Globus pallidus (tissue), 1 donor: ENCODE data around the gene HES5.

Experiments used
- DNase-seq: peaks from one replicate; pipeline ENCODE4 v3.0.0-alpha.2; 2015; ENCODE audit warnings: low spot score

The HES5 gene

DNA sequence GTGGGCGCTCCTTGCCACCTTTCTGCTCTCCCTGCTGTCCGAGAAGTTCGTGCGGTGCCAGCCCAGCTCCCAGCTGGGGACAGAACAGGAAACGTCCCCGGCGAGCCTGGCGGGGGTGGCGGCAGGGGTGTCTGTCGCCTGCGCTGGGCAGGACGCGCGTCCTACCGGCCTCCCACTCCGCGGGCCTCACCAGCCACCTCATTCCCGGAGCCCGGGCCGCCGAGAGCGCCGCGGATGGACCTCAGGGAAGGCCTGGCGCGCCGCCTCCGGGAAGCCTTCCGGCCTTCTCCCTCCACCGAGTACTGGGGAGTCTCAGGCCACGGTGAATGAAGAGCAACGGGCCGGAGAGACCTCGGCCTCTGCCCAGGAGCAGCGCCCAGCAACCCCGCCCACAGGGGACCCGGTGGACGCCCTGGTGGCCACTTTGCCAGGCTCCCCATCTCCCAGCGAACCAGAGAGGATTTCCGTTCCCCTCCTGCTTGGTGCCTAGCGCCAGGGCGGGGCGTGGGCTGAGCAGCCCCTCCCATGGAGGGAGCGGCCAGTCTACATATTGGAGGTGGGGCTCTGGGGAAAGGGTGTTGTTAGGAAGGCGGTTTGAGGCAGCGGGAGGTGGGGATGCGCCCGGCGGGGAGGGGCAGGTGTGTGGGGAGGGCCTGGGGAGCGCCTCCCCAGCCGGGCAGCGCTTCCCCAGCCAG, 16.6 kb upstream of the HES5 start:
- no peak for DNase-seq

DNA sequence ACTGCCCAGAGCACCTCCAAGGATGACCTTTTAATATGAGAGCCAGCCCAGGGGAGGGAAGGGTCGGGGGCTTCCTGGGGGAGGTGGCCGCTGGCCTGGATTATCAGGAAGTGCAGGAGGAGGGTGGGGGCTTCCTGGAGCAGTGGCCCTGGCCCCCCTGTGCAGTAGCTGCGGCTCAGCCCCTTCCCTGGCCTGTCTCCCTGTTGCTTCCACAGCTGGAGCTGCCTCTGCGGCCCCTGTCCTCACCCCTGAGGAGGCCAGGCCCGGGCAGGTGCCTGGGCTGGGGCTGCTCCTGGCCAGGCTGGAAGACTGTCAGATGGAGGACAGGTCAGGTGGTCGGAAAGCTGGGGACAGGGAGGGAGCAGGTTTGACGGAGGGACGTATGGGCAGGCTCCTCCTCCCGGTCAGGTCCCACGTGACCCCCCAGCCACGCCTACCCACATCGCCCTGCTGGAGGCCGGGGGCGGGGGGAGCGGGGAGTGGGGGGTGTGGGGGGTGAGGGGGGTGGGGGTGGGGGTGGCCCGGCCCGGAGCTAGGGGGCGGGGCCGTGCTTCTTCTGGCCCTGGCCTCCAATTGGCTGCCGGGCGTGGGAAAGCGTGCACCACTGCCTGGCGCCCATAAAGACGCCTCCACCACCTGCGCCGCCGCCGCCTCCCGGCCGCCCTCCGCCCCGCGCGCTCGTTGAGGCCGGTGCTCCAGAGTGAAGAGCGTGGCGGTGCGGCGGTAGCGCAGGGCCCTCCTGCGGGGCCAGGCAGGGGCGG, 15.9 kb upstream of the HES5 start:
- peak; percentile 71 for DNase-seq

DNA sequence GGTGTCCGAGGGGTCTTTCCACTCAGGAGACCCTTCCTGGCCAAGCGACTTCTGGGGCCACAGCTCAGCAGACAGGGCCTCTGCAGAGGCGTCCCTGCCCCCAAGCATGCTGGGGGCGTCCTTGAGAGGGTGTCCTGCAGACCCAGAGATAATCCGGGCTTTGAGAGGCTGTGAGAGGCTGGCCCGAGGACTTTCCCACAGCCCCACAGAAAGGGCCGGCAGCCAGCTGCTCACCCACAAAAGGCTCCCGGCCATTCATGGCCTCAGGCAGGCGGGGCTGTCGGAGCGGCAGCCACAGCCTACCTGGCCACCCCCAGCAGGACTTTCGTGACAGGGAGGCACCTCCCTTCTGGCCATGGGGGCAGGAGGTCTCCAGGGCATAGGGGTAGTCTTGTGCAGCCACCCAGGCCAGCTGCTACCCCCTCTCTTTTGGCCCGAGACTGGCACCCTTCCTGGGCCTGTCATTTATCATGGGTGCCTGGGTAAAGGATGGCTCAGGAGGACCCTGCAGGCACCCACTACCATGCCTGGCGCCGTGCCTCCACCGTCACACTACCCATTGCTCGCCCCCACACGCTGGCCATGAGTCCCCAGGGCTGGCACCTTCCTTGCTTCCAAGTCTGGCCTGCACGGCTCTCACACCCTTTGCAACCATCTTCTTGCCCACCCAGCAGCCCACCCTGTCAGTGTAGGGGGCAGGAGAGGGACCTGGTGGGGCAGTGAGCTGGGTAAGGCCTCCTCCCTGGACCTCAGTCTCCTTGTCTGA, 15.0 kb upstream of the HES5 start:
- DNase-seq, result no peak

DNA sequence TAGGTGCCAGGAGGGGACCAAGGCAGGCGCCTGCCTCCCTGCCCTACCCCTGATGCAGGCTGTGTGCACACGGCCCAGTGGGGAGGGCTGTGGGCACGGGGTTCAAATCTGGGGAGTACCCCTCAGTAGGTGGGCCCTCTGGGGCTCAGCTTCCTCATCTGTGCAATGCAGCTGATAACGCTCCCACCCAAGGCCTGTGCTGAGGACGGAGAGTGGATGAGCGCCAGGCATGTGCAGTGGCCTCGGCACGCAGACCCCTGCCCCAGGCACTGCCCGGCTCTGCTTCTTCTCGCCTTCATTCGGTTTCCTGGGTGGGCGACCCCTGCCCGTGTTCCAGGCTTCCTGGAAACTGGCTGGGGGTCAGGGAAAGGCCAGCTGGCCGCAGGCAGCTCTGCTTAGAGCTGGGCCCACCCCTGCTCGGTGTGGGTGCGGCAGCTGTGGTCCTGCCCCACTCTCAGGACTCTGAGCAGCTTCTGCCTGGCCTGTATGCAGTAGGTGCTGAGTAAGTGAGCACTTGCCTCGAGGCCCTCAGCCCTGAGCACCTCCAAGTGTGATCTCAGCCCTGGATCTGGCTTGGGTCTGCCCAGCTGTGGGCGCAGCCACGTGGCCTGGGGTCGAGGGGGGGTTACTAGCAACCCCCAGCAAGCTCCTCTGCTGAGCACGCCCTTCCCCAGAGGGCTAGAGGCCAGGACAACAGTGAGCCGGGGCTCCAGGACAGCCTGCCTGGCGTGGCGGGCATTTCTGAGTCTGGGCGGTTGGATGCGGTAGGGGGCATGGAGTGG, 14.2 kb upstream of the HES5 start:
- no peak for DNase-seq

GRCh38 chr1:2543543-2544092, 13.6 kb upstream of the HES5 start:
- DNase-seq, result no peak

DNA sequence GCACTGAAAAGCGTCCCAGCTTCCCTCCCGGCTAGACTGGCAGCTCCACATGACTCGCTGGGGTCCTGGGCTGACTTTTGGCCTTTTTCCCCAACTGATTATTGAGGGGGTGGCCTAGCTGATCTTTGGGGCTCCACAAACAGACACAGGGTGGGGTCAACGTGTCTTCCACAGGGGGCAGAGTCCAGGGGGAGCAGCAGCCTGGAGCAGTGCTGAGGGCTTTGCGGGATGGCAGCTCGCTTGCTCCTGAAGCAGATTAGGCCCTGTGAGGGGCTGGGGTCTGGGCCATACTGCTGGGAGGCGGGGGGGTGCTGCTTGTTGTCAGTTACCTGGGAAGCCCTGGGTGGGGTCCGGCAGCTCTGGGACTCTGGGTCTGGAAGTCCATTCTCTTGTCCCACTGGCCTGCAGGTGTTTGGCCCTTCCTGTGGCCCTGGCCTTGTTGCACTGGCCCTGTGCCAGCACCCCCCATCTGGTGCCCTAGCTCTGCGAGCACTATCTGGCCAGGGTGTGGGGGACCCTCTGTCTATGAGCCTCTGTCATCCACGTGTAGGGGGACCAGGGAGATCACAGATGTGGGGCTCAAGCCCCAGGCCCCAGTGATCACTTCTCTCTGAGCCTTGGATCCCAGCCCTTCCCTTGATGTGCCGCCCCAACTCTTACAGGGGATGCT, 12.3 kb upstream of the HES5 start:
- DNase-seq, result no peak

GRCh38 chr1:2541619-2542245, 11.7 kb upstream of the HES5 start:
- DNase-seq, result no peak

- DNase-seq, result no peak
Observed at GRCh38 chr1:2540816-2541492, 10.9 kb upstream of the HES5 start.

DNA sequence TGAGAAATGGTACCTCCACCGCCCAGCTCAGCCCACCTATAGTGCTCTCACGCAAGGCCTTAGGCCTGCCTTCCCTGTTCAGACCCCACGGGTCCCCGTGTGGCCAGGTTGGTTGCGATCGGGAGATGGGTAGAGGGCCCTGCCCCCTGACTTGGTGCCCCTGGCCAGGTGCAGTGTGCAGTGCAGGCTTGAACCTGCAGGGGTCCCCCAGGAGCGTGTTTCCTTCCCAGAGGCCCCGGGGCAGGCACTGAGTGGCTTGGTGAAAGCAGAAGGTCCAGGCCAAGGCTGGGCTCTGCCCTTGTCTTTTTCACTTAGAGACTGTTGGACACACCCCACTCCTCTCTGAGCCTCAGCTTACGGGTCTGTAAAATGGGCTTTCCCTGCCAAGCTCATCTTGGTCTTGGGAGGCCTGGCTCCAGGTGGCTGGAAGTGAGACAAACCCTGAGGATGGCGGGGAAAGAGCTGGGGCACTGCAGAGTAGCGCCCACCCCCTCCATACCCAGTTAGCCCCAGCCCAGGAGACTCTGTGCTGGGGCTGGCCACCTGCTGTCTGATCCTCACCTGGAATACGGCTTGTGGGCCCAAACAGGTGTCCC, 9.3 kb upstream of the HES5 start:
- DNase-seq, result no peak

GRCh38 chr1:2538872-2539271, 8.8 kb upstream of the HES5 start:
- DNase-seq, result no peak

DNA sequence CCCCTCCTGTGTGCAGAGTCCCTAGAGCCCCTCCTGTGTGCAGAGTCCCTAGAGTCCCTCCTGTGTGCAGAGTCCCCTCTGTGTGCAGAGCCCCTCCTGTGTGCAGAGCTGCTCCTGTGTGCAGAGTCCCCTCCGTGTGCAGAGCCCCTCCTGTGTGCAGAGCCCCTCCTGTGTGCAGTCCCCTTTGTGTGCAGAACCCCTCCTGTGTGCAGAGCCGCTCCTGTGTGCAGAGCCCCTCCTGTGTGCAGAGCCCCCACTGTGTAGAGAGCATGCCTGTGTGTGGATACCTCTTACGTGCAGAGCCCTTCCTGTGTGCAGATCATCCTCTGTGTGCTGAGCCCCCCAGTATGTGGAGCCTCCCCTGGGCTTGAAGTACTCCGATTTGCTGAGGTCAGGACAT, 8.3 kb upstream of the HES5 start:
- no peak for DNase-seq

DNA sequence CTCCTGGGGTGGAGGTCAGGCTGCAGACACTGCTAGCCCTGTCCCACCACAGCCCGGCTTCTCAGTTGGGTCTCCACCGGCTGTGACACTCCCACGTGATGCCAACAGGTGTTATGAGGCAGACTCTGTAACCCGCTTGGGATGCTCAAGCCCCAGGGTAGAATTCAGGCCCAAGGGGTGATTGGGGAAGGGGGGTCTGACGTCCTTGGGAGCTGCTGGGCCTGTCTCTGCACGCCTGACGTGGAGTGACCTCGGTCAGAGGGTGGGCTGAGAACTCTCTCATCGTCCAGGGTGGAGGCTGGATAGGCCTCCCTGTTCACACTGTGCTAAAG, 7.7 kb upstream of the HES5 start:
- no peak for DNase-seq

DNA sequence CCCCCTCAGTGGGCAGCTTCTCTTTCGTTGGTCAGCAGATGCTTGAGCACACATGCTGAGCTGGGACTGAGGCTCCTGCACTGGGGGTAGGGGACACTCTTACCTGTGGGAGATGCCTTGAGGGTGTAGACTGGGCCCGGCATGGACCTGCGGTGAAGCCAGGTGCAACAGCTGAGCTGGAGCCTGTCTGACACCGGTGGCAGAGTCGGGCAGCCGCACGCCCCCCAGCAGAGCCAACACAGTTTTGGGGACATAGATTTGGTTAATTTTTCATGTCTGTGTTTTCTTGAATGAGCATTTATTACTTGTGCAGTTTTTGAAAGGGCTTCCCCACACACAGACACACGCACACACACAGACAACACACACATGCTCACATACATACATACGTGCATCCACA, 5.9 kb upstream of the HES5 start:
- DNase-seq, result no peak

DNA sequence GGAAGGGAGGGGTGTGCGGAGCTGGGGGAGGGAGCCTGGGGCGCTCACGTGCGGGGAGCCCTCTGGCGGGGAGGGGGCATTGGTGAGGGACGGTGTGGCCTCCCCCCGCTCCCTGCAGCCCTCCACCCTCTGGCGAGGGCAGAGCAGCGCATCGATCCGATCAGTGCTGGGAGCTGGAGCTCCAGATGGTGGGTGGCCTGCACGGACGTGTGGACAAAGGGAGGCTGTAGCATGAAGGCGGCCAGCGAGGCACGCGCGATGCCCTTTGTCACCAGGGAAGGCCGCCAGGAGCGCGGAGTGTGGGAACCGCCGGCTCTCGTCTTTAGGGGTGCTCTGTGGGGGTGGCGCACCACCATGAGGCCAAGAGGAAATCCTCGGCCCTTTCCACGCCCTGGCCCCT, 5.4 kb upstream of the HES5 start:
- DNase-seq, result no peak

DNA sequence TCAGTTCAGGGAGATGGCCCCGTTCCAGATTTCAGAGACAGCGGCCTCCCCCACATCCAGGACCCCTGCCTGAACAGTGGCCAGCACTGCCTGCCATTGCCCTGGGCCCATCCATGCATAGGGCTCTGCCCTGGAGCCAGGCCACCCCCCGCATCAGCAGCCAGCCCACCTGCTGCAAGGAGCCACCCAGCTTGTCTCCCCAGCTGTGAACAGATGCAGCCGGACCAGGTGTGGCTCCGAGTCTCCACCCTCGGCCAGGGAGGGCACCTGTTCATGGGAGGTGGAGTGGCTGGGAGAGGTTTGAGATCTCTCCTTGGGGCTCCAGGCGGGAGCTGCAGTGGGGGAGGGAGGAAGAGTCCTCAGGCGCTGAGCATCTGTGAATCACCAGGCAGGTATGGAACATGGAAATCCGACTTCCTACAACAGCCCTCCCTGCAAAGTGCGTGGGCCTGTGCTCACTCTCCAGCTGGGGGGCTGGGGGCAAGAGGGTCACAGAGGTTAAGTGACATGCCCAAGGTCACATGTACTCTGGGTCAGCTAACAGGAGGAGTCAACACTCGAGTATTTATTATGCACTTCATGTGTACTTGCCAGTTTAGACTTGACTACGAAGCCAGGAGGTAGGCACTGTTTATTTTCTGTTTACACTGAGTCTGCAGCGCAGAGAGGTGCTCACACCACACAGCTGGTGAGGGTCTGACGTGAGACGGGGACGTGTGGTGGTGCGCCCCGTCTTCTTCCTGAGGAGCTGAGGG, 4.8 kb upstream of the HES5 start:
- no peak for DNase-seq

GRCh38 chr1:2534315-2534686, 4.2 kb upstream of the HES5 start:
- no peak for DNase-seq

GRCh38 chr1:2533365-2533764, 3.3 kb upstream of the HES5 start:
- no peak for DNase-seq

GRCh38 chr1:2532485-2533160, 2.6 kb upstream of the HES5 start:
- DNase-seq, result no peak
